PC-9 (cell line): ENCODE data around the gene TBX18. TPM values are rescaled to one million over a fixed set of nuclear protein-coding genes. Genes with fewer than 3 reads are reported as not detected.

Source experiments
- BruUV-seq: library from RNA; stranded (reverse); fragments of 400-500 nt; replicated peaks from 2 replicates; lab custom pipeline; 2021; lab: Mats Ljungman, UMichigan
- CTCF ChIA-PET: fragments of 300-600 bp; sonication (Branson Sonifier 250); formaldehyde crosslinking; loops from one replicate; lab custom pipeline; 2022; ENCODE audit warnings: antibody characterized with exemption; lab: Charles Lee
- POLR2A ChIA-PET: fragments of 300-600 bp; sonication (Branson Sonifier 250); formaldehyde crosslinking; loops from one replicate; lab custom pipeline; 2022; ENCODE audit warnings: antibody characterized with exemption; ENCODE audit not compliant: unreplicated experiment; lab: Charles Lee
- DNase-seq, 2 experiments: peaks; one replicate each; pipeline versions ENCODE4 v3.0.0 to v3.0.0-alpha.2; 2015 to 2022; ENCODE audit warnings: mixed read lengths in 1 of 2
- H2AFZ ChIP-seq: fragments of 200-600 bp; sonication (generic); 2 replicates; pipeline ENCODE4 v1.8.1; 2017; ENCODE audit warnings: antibody characterized with exemption
- H3F3A ChIP-seq: fragments of 200-600 bp; sonication (generic); 2 replicates; pipeline ENCODE4 v1.8.1; 2017; ENCODE audit warnings: antibody characterized with exemption, mild to moderate bottlenecking, low read depth; ENCODE audit not compliant: insufficient read depth
- H3K27ac ChIP-seq: fragments of 200-600 bp; sonication (generic); 2 replicates; pipeline ENCODE4 v1.6.1; 2016; ENCODE audit warnings: mixed run types
- H3K27me3 ChIP-seq: fragments of 200-600 bp; sonication (generic); 2 replicates; pipeline ENCODE4 v1.6.1; 2016; ENCODE audit warnings: low read depth, mixed run types; ENCODE audit not compliant: insufficient read depth
- H3K36me3 ChIP-seq: fragments of 200-600 bp; sonication (generic); 2 replicates; pipeline ENCODE4 v1.6.1; 2016; ENCODE audit warnings: low read depth, mixed run types
- H3K4me1 ChIP-seq: fragments of 200-600 bp; sonication (generic); replicated peaks from 2 replicates; pipeline ENCODE4 v1.6.1; 2016; ENCODE audit warnings: mixed run types; ENCODE audit not compliant: insufficient read depth
- H3K4me2 ChIP-seq: fragments of 200-600 bp; sonication (generic); 2 replicates; pipeline ENCODE4 v1.6.1; 2017; ENCODE audit warnings: mixed run types
- H3K4me3 ChIP-seq: fragments of 200-600 bp; sonication (generic); 2 replicates; pipeline ENCODE4 v1.6.1; 2016; ENCODE audit warnings: mixed run types
- H3K79me2 ChIP-seq: fragments of 200-600 bp; sonication (generic); 2 replicates; pipeline ENCODE4 v1.6.1; 2017; ENCODE audit warnings: low read depth, mixed run types
- H3K9me2 ChIP-seq: fragments of 200-600 bp; sonication (generic); 2 replicates; pipeline ENCODE4 v1.8.1; 2017; ENCODE audit warnings: mild to moderate bottlenecking; ENCODE audit not compliant: insufficient read depth
- H3K9me3 ChIP-seq: fragments of 200-600 bp; sonication (generic); 2 replicates; pipeline ENCODE4 v1.8.1; 2016; ENCODE audit warnings: low read depth; ENCODE audit not compliant: insufficient read depth
- H4K20me1 ChIP-seq: fragments of 200-600 bp; sonication (generic); 2 replicates; pipeline ENCODE4 v1.8.1; 2017; ENCODE audit not compliant: insufficient read depth
- EZH2 ChIP-seq: fragments of 200-600 bp; sonication (generic); IDR thresholded peaks from 2 replicates; pipeline ENCODE4 v1.8.0; 2017; ENCODE audit warnings: antibody characterized with exemption, low read depth
- intact Hi-C: fragments of 100-400 bp; cut with micrococcal nuclease; formaldehyde crosslinking; loops from one replicate; pipeline ENCODE4 v1.10.0; 2022; ENCODE audit not compliant: unreplicated experiment
- total RNA-seq: library from RNA; stranded (reverse); gene quantifications from 2 replicates; pipeline ENCODE4 v1.2.3, GENCODE V29; 2021
- TF ChIP-seq, protein P1 (sequence below): fragments of 200-600 bp; sonication (generic); conservative IDR thresholded peaks from 2 replicates; pipeline ENCODE4 v1.6.1; 2017; ENCODE audit warnings: mixed run types, antibody characterized with exemption, mild to moderate bottlenecking, moderate library complexity

The TBX18 gene
- total RNA-seq, 1 experiment from 2014 or later = not detected

DNA sequence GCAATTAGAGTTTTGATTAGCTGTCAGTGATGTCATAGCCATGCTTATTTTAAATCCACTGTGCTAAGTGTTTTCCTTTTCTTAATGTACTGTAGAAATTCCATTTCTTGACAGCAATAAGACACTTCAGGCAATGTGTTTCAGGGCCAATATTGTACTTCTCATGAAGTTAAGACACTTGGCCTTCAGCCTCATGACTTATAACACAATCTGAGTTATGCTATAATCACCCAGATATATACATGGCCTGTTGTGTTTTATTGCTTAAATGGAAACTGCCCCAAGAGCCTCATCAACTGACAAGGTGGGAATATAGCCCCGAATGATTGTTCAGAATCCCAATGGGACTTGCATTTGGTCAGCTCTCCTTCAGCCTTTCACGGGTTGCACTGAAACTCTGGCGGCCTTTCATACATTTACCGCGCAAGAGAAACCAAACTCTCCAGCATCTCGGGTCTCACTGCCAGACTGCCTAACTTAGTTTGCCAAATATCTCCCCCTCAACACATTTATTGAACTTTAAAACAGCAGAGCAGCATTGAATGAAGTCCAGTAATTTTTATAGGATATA lies 44.2 kb upstream of the TBX18 start:
- H3K36me3 ChIP-seq = no peaks in the 10 kb centered on the region
- no peak for DNase-seq
- H3K4me3 ChIP-seq = no peak overlapping the region
- no peak for TF ChIP-seq EZH2
- TF ChIP-seq, protein P1, sequence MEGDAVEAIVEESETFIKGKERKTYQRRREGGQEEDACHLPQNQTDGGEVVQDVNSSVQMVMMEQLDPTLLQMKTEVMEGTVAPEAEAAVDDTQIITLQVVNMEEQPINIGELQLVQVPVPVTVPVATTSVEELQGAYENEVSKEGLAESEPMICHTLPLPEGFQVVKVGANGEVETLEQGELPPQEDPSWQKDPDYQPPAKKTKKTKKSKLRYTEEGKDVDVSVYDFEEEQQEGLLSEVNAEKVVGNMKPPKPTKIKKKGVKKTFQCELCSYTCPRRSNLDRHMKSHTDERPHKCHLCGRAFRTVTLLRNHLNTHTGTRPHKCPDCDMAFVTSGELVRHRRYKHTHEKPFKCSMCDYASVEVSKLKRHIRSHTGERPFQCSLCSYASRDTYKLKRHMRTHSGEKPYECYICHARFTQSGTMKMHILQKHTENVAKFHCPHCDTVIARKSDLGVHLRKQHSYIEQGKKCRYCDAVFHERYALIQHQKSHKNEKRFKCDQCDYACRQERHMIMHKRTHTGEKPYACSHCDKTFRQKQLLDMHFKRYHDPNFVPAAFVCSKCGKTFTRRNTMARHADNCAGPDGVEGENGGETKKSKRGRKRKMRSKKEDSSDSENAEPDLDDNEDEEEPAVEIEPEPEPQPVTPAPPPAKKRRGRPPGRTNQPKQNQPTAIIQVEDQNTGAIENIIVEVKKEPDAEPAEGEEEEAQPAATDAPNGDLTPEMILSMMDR = no peak
- H3K9me2 ChIP-seq = no peaks in the 10 kb centered on the region
- H3K4me1 ChIP-seq = no peaks in the 10 kb centered on the region
- no peaks in the 10 kb centered on the region for H3F3A ChIP-seq
- H3K9me3 ChIP-seq = no peaks in the 10 kb centered on the region
- no peak overlapping the region for H3K4me2 ChIP-seq
- no peaks in the 10 kb centered on the region for H3K27me3 ChIP-seq
- H2AFZ ChIP-seq = no peak overlapping the region
- no peak overlapping the region for H3K27ac ChIP-seq
- BruUV-seq = no TSS peak
- H3K79me2 ChIP-seq = no peaks in the 10 kb centered on the region
- ChIA-PET POLR2A (no interaction called here), CTCF (no interaction called here)
- no peaks in the 10 kb centered on the region for H4K20me1 ChIP-seq
- intact Hi-C loops = no loop called here

GRCh38 chr6:84805145-84805544 lies 40.7 kb upstream of the TBX18 start:
- POLR2A ChIA-PET = no interaction called here
- BruUV-seq = no TSS peak
- Histone ChIP-seq H3K36me3 (no peaks in the 10 kb centered on the region), H3K27ac (no peak overlapping the region), H4K20me1 (no peaks in the 10 kb centered on the region), H3K4me2 (no peak overlapping the region), H3K4me3 (no peak overlapping the region), H3F3A (no peaks in the 10 kb centered on the region), H3K9me3 (no peaks in the 10 kb centered on the region), H3K4me1 (no peaks in the 10 kb centered on the region), H3K79me2 (no peaks in the 10 kb centered on the region), H3K9me2 (no peaks in the 10 kb centered on the region), H2AFZ (no peak overlapping the region), H3K27me3 (no peaks in the 10 kb centered on the region)
- TF ChIP-seq EZH2 = no peak
- TF ChIP-seq, protein P1 = no peak
- intact Hi-C loops = no loop called here
- CTCF ChIA-PET = no interaction called here
- DNase-seq = no peak

DNA sequence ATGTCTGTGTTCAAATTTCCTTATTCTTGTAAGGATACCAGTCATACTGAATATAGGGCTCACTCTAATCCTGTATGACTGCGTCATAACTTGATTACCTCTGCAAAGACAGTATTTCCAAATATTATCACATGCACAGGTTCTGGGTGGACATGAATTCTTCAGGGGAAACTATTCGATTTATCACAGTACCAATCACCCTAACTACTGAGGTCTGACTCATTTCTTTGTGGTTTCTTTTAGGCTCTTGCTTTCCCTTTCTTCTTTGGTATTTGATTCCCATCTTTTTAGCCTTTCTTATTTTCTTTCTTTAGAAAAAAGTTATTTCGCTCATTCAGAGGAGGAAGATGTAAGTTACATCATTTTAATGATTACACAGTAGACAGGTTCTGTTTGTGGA lies 40.3 kb upstream of the TBX18 start:
- Histone ChIP-seq H3K4me1 (no peaks in the 10 kb centered on the region), H4K20me1 (no peaks in the 10 kb centered on the region), H3K79me2 (no peaks in the 10 kb centered on the region), H3K27ac (no peak overlapping the region), H3K36me3 (no peaks in the 10 kb centered on the region), H3K4me2 (no peak overlapping the region), H3K9me2 (no peaks in the 10 kb centered on the region), H3K4me3 (no peak overlapping the region), H3K9me3 (no peaks in the 10 kb centered on the region), H3K27me3 (no peaks in the 10 kb centered on the region), H3F3A (no peaks in the 10 kb centered on the region), H2AFZ (no peak overlapping the region)
- no peak for DNase-seq
- TF ChIP-seq, protein P1 = no peak
- no peak for TF ChIP-seq EZH2
- intact Hi-C loops = no loop called here
- ChIA-PET POLR2A (no interaction called here), CTCF (no interaction called here)
- BruUV-seq = no TSS peak
